DOHH2 (cell line): ENCODE results near the gene YES1.

Experiments used
- H3F3A ChIP-seq: fragments of 200-600 bp; sonication (generic), shearing (Covaris generic); 2 replicates; pipeline ENCODE4 v1.6.0; 2016; ENCODE audit warnings: antibody characterized with exemption, mild to moderate bottlenecking; ENCODE audit not compliant: control insufficient read depth, insufficient read depth
- H3K27ac ChIP-seq: fragments of 200-600 bp; sonication (generic); 2 replicates; pipeline ENCODE4 v1.5.1; 2014; ENCODE audit warnings: low read depth, mild to moderate bottlenecking, low read length, moderate library complexity
- H3K27me3 ChIP-seq: fragments of 200-600 bp; sonication (generic); 2 replicates; pipeline ENCODE4 v1.6.1; 2014; ENCODE audit warnings: mild to moderate bottlenecking, low read length, mixed read lengths; ENCODE audit not compliant: control insufficient read depth
- H3K36me3 ChIP-seq: fragments of 200-600 bp; sonication (generic); 2 replicates; pipeline ENCODE4 v1.6.1; 2014; ENCODE audit warnings: mild to moderate bottlenecking, low read length, moderate library complexity, mixed read lengths; ENCODE audit not compliant: control insufficient read depth
- H3K4me1 ChIP-seq: fragments of 200-600 bp; sonication (generic); 2 replicates; pipeline ENCODE4 v1.6.1; 2014; ENCODE audit warnings: mild to moderate bottlenecking, low read length, mixed read lengths; ENCODE audit not compliant: control insufficient read depth
- H3K4me2 ChIP-seq: fragments of 200-600 bp; sonication (generic); 2 replicates; pipeline ENCODE4 v1.6.0; 2014; ENCODE audit warnings: mild to moderate bottlenecking, low read length, moderate library complexity
- H3K4me3 ChIP-seq: fragments of 200-600 bp; sonication (generic); 2 replicates; pipeline ENCODE4 v1.5.1; 2014; ENCODE audit warnings: mild to moderate bottlenecking, low read length, mixed read lengths
- H3K79me2 ChIP-seq: fragments of 200-600 bp; sonication (generic); 2 replicates; pipeline ENCODE4 v1.6.1; 2014; ENCODE audit warnings: mild to moderate bottlenecking, low read length, mixed read lengths; ENCODE audit not compliant: control insufficient read depth
- H3K9me2 ChIP-seq: fragments of 200-600 bp; sonication (generic); replicated peaks from 2 replicates; pipeline ENCODE4 v1.6.1; 2014; ENCODE audit warnings: mild to moderate bottlenecking, low read length, mixed read lengths; ENCODE audit not compliant: control insufficient read depth
- H3K9me3 ChIP-seq: fragments of 200-600 bp; sonication (generic); 2 replicates; pipeline ENCODE4 v1.6.1; 2014; ENCODE audit warnings: antibody characterized with exemption, low read length, mixed read lengths; ENCODE audit not compliant: control insufficient read depth, insufficient read depth
- H4K20me1 ChIP-seq: fragments of 200-600 bp; sonication (generic); 2 replicates; pipeline ENCODE4 v1.6.0; 2014; ENCODE audit warnings: low read depth, mild to moderate bottlenecking, antibody characterized with exemption, low read length, moderate library complexity; ENCODE audit not compliant: control insufficient read depth, insufficient read depth
- EZH2phosphoT487 ChIP-seq: fragments of 200-600 bp; sonication (generic); IDR thresholded peaks from 2 replicates; pipeline ENCODE4 v1.6.1; 2017; ENCODE audit warnings: borderline replicate concordance, mild to moderate bottlenecking, antibody characterized with exemption, low read length, moderate library complexity, mixed read lengths
- TF ChIP-seq, protein P1 (sequence below): fragments of 200-600 bp; sonication (generic); IDR thresholded peaks from one replicate; pipeline ENCODE4 v1.5.1; 2014; ENCODE audit warnings: antibody characterized with exemption, mild to moderate bottlenecking, low read depth, low read length; ENCODE audit not compliant: poor library complexity, severe bottlenecking

Gene YES1

DNA sequence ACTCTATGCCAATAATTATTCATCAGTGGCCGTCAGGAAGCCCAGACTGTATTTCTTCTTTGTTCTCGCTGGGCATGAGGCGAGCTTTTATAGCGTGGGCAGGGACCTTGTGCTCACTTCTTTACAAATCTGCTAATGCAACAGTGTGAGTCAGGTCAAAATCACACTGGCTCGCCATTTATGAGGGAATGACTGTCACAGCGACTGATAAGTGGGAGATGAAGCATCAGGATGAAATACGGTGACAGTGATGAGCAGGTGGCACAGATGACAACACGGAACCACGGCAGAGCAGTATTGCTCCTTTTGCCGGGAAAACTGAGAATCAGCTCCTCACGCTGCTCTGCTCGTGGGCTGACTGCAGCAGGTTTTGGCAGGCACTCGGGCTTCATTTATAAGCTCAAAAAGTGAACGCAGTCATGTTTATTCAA lies 134.1 kb downstream of the YES1 start:
- Histone ChIP-seq H3K4me2 (no peak overlapping the region), H3K36me3 (peaks cover 38% of the 10 kb centered on the region), H3K27ac (no peak overlapping the region), H3K4me3 (no peak overlapping the region), H3F3A (peaks cover 32% of the 10 kb centered on the region), H4K20me1 (no peaks in the 10 kb centered on the region; the same call in 1 of the 2 replicates), H3K79me2 (no peaks in the 10 kb centered on the region), H3K27me3 (no peaks in the 10 kb centered on the region), H3K4me1 (no peaks in the 10 kb centered on the region), H3K9me2 (no peaks in the 10 kb centered on the region), H3K9me3 (no peaks in the 10 kb centered on the region)
- no peak for TF ChIP-seq EZH2phosphoT487
- TF ChIP-seq, protein P1, sequence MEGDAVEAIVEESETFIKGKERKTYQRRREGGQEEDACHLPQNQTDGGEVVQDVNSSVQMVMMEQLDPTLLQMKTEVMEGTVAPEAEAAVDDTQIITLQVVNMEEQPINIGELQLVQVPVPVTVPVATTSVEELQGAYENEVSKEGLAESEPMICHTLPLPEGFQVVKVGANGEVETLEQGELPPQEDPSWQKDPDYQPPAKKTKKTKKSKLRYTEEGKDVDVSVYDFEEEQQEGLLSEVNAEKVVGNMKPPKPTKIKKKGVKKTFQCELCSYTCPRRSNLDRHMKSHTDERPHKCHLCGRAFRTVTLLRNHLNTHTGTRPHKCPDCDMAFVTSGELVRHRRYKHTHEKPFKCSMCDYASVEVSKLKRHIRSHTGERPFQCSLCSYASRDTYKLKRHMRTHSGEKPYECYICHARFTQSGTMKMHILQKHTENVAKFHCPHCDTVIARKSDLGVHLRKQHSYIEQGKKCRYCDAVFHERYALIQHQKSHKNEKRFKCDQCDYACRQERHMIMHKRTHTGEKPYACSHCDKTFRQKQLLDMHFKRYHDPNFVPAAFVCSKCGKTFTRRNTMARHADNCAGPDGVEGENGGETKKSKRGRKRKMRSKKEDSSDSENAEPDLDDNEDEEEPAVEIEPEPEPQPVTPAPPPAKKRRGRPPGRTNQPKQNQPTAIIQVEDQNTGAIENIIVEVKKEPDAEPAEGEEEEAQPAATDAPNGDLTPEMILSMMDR: no peak

DNA sequence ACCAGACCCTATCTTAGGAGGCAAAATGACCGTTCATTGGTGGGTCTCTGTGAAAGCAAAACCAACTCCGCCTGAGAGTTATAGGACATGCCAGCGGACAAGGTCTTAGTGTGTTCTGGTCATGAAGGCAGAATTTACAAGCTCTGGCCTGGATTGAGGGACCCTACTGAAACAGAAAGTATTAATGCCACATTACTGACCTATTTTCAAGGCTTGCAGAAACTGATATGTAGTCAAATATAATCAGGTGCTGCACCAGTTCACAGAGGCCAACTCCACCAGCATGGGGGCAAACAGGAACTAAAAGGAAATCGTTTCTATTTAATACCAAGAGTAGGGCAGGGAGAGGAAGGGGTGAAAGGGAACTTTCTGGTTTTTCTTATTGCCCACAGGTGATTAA lies 134.9 kb downstream of the YES1 start:
- Histone ChIP-seq H3K9me2 (no peaks in the 10 kb centered on the region), H3K27ac (no peak overlapping the region), H4K20me1 (no peaks in the 10 kb centered on the region; the same call in 1 of the 2 replicates), H3K4me3 (no peak overlapping the region), H3K27me3 (no peaks in the 10 kb centered on the region), H3K79me2 (no peaks in the 10 kb centered on the region), H3K36me3 (peaks cover 45% of the 10 kb centered on the region), H3K4me1 (no peaks in the 10 kb centered on the region), H3K4me2 (no peak overlapping the region), H3K9me3 (no peaks in the 10 kb centered on the region), H3F3A (peaks cover 38% of the 10 kb centered on the region)
- TF ChIP-seq EZH2phosphoT487: no peak
- TF ChIP-seq, protein P1: no peak

DNA sequence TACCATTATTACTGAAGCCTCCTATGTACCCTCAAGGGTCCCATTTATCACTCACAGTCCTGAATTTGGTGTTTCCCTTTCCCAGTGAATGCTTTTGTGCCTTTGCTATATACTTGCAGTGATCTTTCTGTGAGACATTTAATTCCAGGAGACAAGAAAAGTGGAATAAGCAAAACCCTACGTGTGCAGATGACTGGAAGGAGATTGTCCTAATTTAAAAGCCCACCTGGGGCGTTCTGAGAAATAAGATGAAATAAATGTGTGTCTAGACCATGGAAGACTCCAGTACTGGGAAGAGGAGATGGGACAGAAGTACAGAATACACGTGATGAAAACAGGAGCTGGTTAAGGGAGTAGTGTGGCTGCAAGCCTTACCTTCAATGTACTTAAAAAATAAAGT lies 135.3 kb downstream of the YES1 start:
- no peak for TF ChIP-seq EZH2phosphoT487
- TF ChIP-seq, protein P1: no peak
- Histone ChIP-seq H3K9me3 (no peaks in the 10 kb centered on the region), H3F3A (peaks cover 38% of the 10 kb centered on the region), H3K4me2 (no peak overlapping the region), H4K20me1 (no peaks in the 10 kb centered on the region; the same call in 1 of the 2 replicates), H3K27ac (no peak overlapping the region), H3K36me3 (peaks cover 49% of the 10 kb centered on the region), H3K4me3 (no peak overlapping the region), H3K9me2 (no peaks in the 10 kb centered on the region), H3K27me3 (no peaks in the 10 kb centered on the region), H3K4me1 (no peaks in the 10 kb centered on the region), H3K79me2 (no peaks in the 10 kb centered on the region)
